ENCODE data around the gene VEPH1.

- TF ChIP-seq ESRRA (IDR thresholded peaks at IDR 0.05; ENCODE audit: borderline replicate concordance, low read depth) (no peak), POLR2A (conservative IDR thresholded peaks at IDR 0.05) (no peak), GATA2 (CRISPR knock-in tag; IDR thresholded peaks at IDR 0.05) (no peak), HNRNPL (IDR thresholded peaks at IDR 0.05; ENCODE audit: low read depth, low read length) (no peak)
Measured at GRCh38 chr3:157442729-157443128, 60.5 kb downstream of the VEPH1 start.
